Activated T-cell treated with anti-CD3 and anti-CD28 coated beads for 4 hours (primary cell): ENCODE data around the gene GSTO2.

Experiments used
- DNase-seq: peaks from one replicate; pipeline ENCODE4 v3.0.0-alpha.2; 2020

Gene GSTO2

GRCh38 chr10:104286939-104287338 is 18.0 kb downstream of the GSTO2 start:
- DNase-seq, result no peak

- no peak for DNase-seq
Observed at GRCh38 chr10:104288355-104288754, 19.4 kb downstream of the GSTO2 start.

GRCh38 chr10:104291439-104291951 is 22.5 kb downstream of the GSTO2 start:
- DNase-seq, result peak; percentile 82

- no peak for DNase-seq
Observed at GRCh38 chr10:104293011-104293410, 24.0 kb downstream of the GSTO2 start.

GRCh38 chr10:104293781-104294321 is 24.9 kb downstream of the GSTO2 start:
- no peak for DNase-seq

GRCh38 chr10:104296687-104297436 is 27.9 kb downstream of the GSTO2 start:
- no peak for DNase-seq

- no peak for DNase-seq
Observed at GRCh38 chr10:104297697-104298660, 29.0 kb downstream of the GSTO2 start.

- no peak for DNase-seq
Observed at GRCh38 chr10:104299031-104299904, 30.3 kb downstream of the GSTO2 start.

- DNase-seq, result no peak
Observed at GRCh38 chr10:104300002-104300735, 31.2 kb downstream of the GSTO2 start.

GRCh38 chr10:104300736-104301292 is 31.8 kb downstream of the GSTO2 start:
- DNase-seq, result no peak

GRCh38 chr10:104301907-104302690 is 33.1 kb downstream of the GSTO2 start:
- no peak for DNase-seq

GRCh38 chr10:104303594-104304355 is 34.8 kb downstream of the GSTO2 start:
- no peak for DNase-seq

- DNase-seq, result no peak
Observed at GRCh38 chr10:104304356-104304745, 35.4 kb downstream of the GSTO2 start.

GRCh38 chr10:104304927-104305326 is 35.9 kb downstream of the GSTO2 start:
- no peak for DNase-seq

- no peak for DNase-seq
Observed at GRCh38 chr10:104306897-104307296, 37.9 kb downstream of the GSTO2 start.

- DNase-seq, result no peak
Observed at GRCh38 chr10:104307576-104308438, 38.8 kb downstream of the GSTO2 start.

- no peak for DNase-seq
Observed at GRCh38 chr10:104308439-104308903, 39.5 kb downstream of the GSTO2 start.
